HCT116 (cell line): ENCODE measurements around the gene CENPT. TPM values are rescaled to one million over a fixed set of nuclear protein-coding genes. Genes with fewer than 3 reads are reported as not detected.

ENCODE experiments used
- ATAC-seq: fragments of 200-7000 bp; cut with Tn5 transposase; 2 replicates; pipeline ENCODE4 v1.9.1; 2020; ENCODE audit warnings: mild to moderate bottlenecking, moderate library complexity
- BruUV-seq: library from RNA; stranded (reverse); fragments of 400-500 nt; replicated peaks from 2 replicates; lab custom pipeline; 2021; lab: Mats Ljungman, UMichigan
- CTCF ChIA-PET: fragments of 300-600 bp; sonication (Branson Sonifier 250); formaldehyde crosslinking; loops from one replicate; lab custom pipeline; 2021; ENCODE audit warnings: antibody characterized with exemption; lab: Charles Lee
- POLR2A ChIA-PET: fragments of 300-600, 350-600 bp; sonication (Branson Sonifier 250); formaldehyde crosslinking; loops from one replicate; lab custom pipeline; 2021; ENCODE audit warnings: antibody characterized with exemption; lab: Charles Lee
- RAD21 ChIA-PET, 2 experiments: fragments of 300-600 bp; sonication (Branson Sonifier 250); formaldehyde crosslinking; loops; one replicate each; lab custom pipeline; 2023; ENCODE audit warnings: low total read pairs in 2 of 2; ENCODE audit not compliant: uncharacterized antibody in 2 of 2, unreplicated experiment in 2 of 2, low non-redundant PET in 1 of 2; lab: Charles Lee
- DNase-seq: peaks from one replicate; pipeline ENCODE4 v3.0.0-alpha.2; 2010; ENCODE audit warnings: low read depth, low spot score
- H2AFZ ChIP-seq: fragments of 200-600 bp; shearing (Covaris generic), sonication (generic); 2 replicates; pipeline ENCODE4 v1.6.1; 2017; ENCODE audit warnings: low read depth, mixed run types, mixed read lengths, antibody characterized with exemption, low read length; ENCODE audit not compliant: poor library complexity, severe bottlenecking
- H3K27ac ChIP-seq: 2 replicates; pipeline ENCODE4 v1.5.1; 2012; ENCODE audit warnings: low read depth, low read length
- H3K27me3 ChIP-seq: fragments of 200-600 bp; sonication (generic); 2 replicates; pipeline ENCODE4 v1.6.1; 2016; ENCODE audit warnings: mixed run types, low read length, mixed read lengths; ENCODE audit not compliant: insufficient read depth
- H3K36me3 ChIP-seq, 2 experiments: fragments of 200-500 bp in 1 of 2; fragments of 200-600 bp in 1 of 2; sonication (Bioruptor generic) in 1 of 2; sonication (generic) in 1 of 2; 2 replicates each; pipeline versions ENCODE4 v1.5.1 to v1.6.1; 2014 to 2016; ENCODE audit warnings: low read length in 2 of 2, inconsistent platforms in 1 of 2, mixed read lengths in 1 of 2, mixed run types in 1 of 2; ENCODE audit not compliant: insufficient read depth in 2 of 2, control insufficient read depth in 1 of 2
- H3K4me1 ChIP-seq, 2 experiments: fragments of 200-600 bp in 1 of 2; sonication (generic) in 1 of 2; 2 replicates each; pipeline versions ENCODE4 v1.5.1 to v1.6.1; 2012 to 2017; ENCODE audit warnings: low read length in 2 of 2, inconsistent platforms in 1 of 2, mild to moderate bottlenecking in 1 of 2, mixed read lengths in 1 of 2, mixed run types in 1 of 2, moderate library complexity in 1 of 2; ENCODE audit not compliant: insufficient read depth in 2 of 2, control insufficient read depth in 1 of 2
- H3K4me2 ChIP-seq: fragments of 200-600 bp; sonication (generic); 2 replicates; pipeline ENCODE4 v1.6.1; 2017; ENCODE audit warnings: mixed run types, low read length, mixed read lengths
- H3K4me3 ChIP-seq, 2 experiments: fragments of 200-600 bp in 1 of 2; sonication (generic) in 1 of 2; replicated peaks in 1 of 2; 2 replicates each; pipeline ENCODE4 v1.5.1; 2011 to 2016; ENCODE audit warnings: low read length in 2 of 2, control low read depth in 1 of 2, low read depth in 1 of 2, mild to moderate bottlenecking in 1 of 2, mixed read lengths in 1 of 2, mixed run types in 1 of 2
- H3K79me2 ChIP-seq: fragments of 200-600 bp; sonication (generic); 2 replicates; pipeline ENCODE4 v1.6.1; 2017; ENCODE audit warnings: mild to moderate bottlenecking, mixed run types, low read length, moderate library complexity, mixed read lengths; ENCODE audit not compliant: insufficient read depth
- H3K9ac ChIP-seq: fragments of 200-600 bp; sonication (generic); 2 replicates; pipeline ENCODE4 v1.6.1; 2016; ENCODE audit warnings: low read length, mixed read lengths
- H3K9me2 ChIP-seq: fragments of 200-600 bp; sonication (generic), shearing (Covaris generic); 2 replicates; pipeline ENCODE4 v1.6.1; 2017; ENCODE audit warnings: mixed run types, mild to moderate bottlenecking, moderate library complexity; ENCODE audit not compliant: insufficient read depth
- H3K9me3 ChIP-seq, 2 experiments: fragments of 200-500 bp in 1 of 2; fragments of 200-600 bp in 1 of 2; sonication (Bioruptor generic) in 1 of 2; sonication (generic) in 1 of 2; 2 replicates each; pipeline ENCODE4 v1.6.1; 2014 to 2017; ENCODE audit warnings: low read length in 2 of 2, mixed read lengths in 2 of 2, inconsistent platforms in 1 of 2, low read depth in 1 of 2, mild to moderate bottlenecking in 1 of 2, mixed run types in 1 of 2, moderate library complexity in 1 of 2; ENCODE audit not compliant: control insufficient read depth in 1 of 2, insufficient read depth in 1 of 2
- H4K20me1 ChIP-seq: fragments of 200-600 bp; sonication (generic), shearing (Covaris generic); 2 replicates; pipeline ENCODE4 v1.6.1; 2017; ENCODE audit warnings: mixed run types, mild to moderate bottlenecking, moderate library complexity; ENCODE audit not compliant: insufficient read depth
- EGR1 ChIP-seq: IDR thresholded peaks from 2 replicates; pipeline ENCODE4 v1.6.1; 2012; ENCODE audit warnings: low read depth
- ELF1 ChIP-seq: IDR thresholded peaks from 2 replicates; pipeline ENCODE4 v1.6.1; 2012; ENCODE audit warnings: low read depth, borderline replicate concordance
- FOSL1 ChIP-seq: IDR thresholded peaks from 2 replicates; pipeline ENCODE4 v1.6.1; 2012; ENCODE audit warnings: low read depth
- JUND ChIP-seq: IDR thresholded peaks from 2 replicates; pipeline ENCODE4 v1.6.1; 2012
- POLR2A ChIP-seq: IDR thresholded peaks from 2 replicates; pipeline ENCODE4 v1.7.0; 2011; ENCODE audit warnings: borderline replicate concordance; ENCODE audit not compliant: insufficient read depth, insufficient read length; ENCODE audit errors: extremely low read depth
- RAD21 ChIP-seq: IDR thresholded peaks from 2 replicates; pipeline ENCODE4 v1.6.1; 2012; ENCODE audit warnings: low read depth, mild to moderate bottlenecking
- SIN3A ChIP-seq: IDR thresholded peaks from 2 replicates; pipeline ENCODE4 v1.6.1; 2012; ENCODE audit warnings: low read depth
- SP1 ChIP-seq: IDR thresholded peaks from 2 replicates; pipeline ENCODE4 v1.6.1; 2012; ENCODE audit warnings: low read depth
- SRF ChIP-seq: IDR thresholded peaks from 2 replicates; pipeline ENCODE4 v1.6.1; 2012; ENCODE audit warnings: low read depth
- TCF7L2 ChIP-seq: IDR thresholded peaks from 2 replicates; pipeline ENCODE4 v1.7.0; 2011; ENCODE audit warnings: borderline replicate concordance, inconsistent platforms; ENCODE audit not compliant: insufficient read depth, insufficient read length; ENCODE audit errors: extremely low read depth
- YY1 ChIP-seq: IDR thresholded peaks from 2 replicates; pipeline ENCODE4 v1.6.1; 2011; ENCODE audit warnings: low read length, low read depth, moderate library complexity, mild to moderate bottlenecking; ENCODE audit not compliant: insufficient replicate concordance; ENCODE audit errors: extremely low read depth
- ZFX ChIP-seq: fragments of 450-650 bp; IDR thresholded peaks from 2 replicates; pipeline ENCODE4 v1.6.1; 2017
- ZNF274 ChIP-seq: fragments of 200-500 bp; sonication (Bioruptor generic); IDR thresholded peaks from 2 replicates; pipeline ENCODE4 v1.6.1; 2014; ENCODE audit warnings: mild to moderate bottlenecking, low read depth, low read length, inconsistent platforms
- intact Hi-C: fragments of 100-400 bp; cut with micrococcal nuclease; formaldehyde crosslinking; loops from 2 replicates; pipeline ENCODE4 v1.10.0; 2022
- total RNA-seq: library from RNA; stranded (reverse); gene quantifications from one replicate; pipeline ENCODE4 v1.2.1, GENCODE V29; 2021; ENCODE audit not compliant: unreplicated experiment
- TF ChIP-seq, protein P1 (sequence below), 3 experiments: fragments of 200-600 bp in 1 of 3; sonication (generic) in 1 of 3; IDR thresholded peaks in 2 of 3; conservative IDR thresholded peaks in 1 of 3; 2 replicates each; pipeline ENCODE4 v1.5.1; 2012 to 2017; ENCODE audit warnings: low read depth in 2 of 3, low read length in 2 of 3, antibody characterized with exemption in 1 of 3, borderline replicate concordance in 1 of 3, control low read depth in 1 of 3, mild to moderate bottlenecking in 1 of 3, mixed read lengths in 1 of 3, mixed run types in 1 of 3, moderate library complexity in 1 of 3; ENCODE audit not compliant: insufficient read depth in 1 of 3
- TF ChIP-seq, protein P2 (sequence below): IDR thresholded peaks from 2 replicates; pipeline ENCODE4 v1.6.1; 2012
- TF ChIP-seq, protein P3 (sequence below): IDR thresholded peaks from 2 replicates; pipeline ENCODE4 v1.6.1; 2012; ENCODE audit warnings: low read depth

Gene CENPT
- total RNA-seq, 1 experiment from 2014 or later = 40.5 TPM

DNA sequence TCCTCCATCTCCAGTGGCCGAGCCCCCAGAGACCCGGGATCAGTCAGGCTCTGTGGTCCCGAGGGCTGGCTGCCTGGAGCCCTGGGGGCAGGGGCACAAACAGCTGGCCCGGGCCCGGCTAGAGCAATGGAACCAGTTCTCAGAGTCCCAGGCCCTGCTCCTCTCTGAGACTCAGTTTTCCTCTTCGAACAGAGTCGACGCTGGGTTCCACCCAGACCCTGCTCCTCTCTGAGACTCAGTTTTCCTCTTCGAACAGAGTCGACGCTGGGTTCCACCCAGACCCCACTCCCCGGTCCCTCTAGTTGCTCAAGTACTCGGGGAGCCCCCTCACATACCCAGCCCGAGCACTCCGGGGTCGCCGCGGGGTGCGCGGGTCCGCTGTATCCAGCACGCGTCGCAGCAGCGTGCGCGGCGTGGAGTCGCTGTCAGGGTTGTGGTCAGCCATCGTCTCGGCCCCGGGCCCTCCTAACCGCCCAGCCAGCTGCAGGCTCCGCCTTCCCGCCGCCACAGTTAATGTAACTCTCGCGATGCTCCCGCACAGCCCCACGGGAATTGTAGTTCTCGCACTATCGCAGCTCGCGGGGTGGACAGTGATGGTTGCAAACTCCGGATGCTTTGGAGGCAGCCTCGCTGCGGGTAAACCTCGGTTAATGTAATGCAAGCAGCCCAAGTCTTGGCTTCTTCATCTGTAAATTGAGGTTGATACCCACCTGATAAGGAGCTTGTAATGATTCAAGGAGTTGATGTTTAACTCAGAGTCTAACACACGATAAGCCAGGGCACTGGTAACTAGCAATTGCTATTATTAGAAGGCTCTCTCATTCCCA is 13.9 kb downstream of the CENPT start (continued):
- TF ChIP-seq, protein P1, sequence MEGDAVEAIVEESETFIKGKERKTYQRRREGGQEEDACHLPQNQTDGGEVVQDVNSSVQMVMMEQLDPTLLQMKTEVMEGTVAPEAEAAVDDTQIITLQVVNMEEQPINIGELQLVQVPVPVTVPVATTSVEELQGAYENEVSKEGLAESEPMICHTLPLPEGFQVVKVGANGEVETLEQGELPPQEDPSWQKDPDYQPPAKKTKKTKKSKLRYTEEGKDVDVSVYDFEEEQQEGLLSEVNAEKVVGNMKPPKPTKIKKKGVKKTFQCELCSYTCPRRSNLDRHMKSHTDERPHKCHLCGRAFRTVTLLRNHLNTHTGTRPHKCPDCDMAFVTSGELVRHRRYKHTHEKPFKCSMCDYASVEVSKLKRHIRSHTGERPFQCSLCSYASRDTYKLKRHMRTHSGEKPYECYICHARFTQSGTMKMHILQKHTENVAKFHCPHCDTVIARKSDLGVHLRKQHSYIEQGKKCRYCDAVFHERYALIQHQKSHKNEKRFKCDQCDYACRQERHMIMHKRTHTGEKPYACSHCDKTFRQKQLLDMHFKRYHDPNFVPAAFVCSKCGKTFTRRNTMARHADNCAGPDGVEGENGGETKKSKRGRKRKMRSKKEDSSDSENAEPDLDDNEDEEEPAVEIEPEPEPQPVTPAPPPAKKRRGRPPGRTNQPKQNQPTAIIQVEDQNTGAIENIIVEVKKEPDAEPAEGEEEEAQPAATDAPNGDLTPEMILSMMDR (IDR thresholded peaks at IDR 0.05 in 2 of 3, conservative IDR thresholded peaks at IDR 0.05 in 1 of 3; ENCODE audit: borderline replicate concordance in 1 of 3, insufficient read depth in 1 of 3, low read depth in 2 of 3, low read length in 2 of 3) = no peak
- no peak for TF ChIP-seq EGR1
- TF ChIP-seq JUND = no peak
- TF ChIP-seq, protein P2, sequence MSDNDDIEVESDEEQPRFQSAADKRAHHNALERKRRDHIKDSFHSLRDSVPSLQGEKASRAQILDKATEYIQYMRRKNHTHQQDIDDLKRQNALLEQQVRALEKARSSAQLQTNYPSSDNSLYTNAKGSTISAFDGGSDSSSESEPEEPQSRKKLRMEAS = peak; percentile 74; the same call in 1 of the 2 replicates

DNA sequence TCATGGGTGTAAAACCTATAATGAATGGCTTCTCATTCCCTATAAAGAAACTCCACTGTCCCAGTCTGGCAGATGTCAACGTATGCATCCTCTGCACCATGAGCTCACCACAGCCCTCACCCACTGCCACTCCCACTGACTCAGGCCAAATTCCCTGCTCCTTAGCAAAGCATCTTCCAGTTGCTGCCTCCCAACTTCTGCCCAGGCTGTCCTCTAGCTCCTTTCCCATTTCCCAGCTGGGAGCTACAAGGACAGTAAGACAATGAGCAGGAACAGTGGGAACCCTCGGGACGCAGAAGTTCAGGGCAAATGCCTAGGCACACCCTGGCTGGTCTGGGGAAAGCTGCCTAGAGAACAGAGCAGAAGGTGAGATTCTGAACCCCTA is 14.5 kb downstream of the CENPT start:
- ATAC-seq (peak; percentile 24), DNase-seq (no peak)
- Histone ChIP-seq H3K27me3 (no peaks in the 10 kb centered on the region), H3K27ac (peak overlapping the region; percentile 23), H3K9me3 (no peaks in the 10 kb centered on the region), H3K9me2 (no peaks in the 10 kb centered on the region), H3K4me1 (peaks cover 3 to 13% of the 10 kb centered on the region in 2 experiments; a peak in 3 of 4 replicates), H3K4me3 (peak overlapping the region; percentile 90 to 93), H3K9ac (peak overlapping the region; percentile 89), H4K20me1 (no peaks in the 10 kb centered on the region), H2AFZ (no peak overlapping the region), H3K4me2 (peak overlapping the region; percentile 99), H3K79me2 (peaks cover 11% of the 10 kb centered on the region), H3K36me3 (peaks cover 16 to 24% of the 10 kb centered on the region in 2 experiments; a peak in 3 of 4 replicates)
- ChIA-PET RAD21 (no interaction called here), POLR2A (interaction anchor here (1.0 to 1.6 kb wide), 2 partner anchors 12 to 16 kb away, joined by 3 to 7 read pairs; no protein-coding TSS in a partner anchor), CTCF (interaction anchor here (1.8 to 4.0 kb wide), 2 partner anchors 17 to 312 kb away, joined by 4 to 31 read pairs; no protein-coding TSS in a partner anchor)
- intact Hi-C loops = no loop called here
- no peak for TF ChIP-seq YY1
- no peak for TF ChIP-seq FOSL1
- no peak for TF ChIP-seq ELF1
- TF ChIP-seq, protein P3, sequence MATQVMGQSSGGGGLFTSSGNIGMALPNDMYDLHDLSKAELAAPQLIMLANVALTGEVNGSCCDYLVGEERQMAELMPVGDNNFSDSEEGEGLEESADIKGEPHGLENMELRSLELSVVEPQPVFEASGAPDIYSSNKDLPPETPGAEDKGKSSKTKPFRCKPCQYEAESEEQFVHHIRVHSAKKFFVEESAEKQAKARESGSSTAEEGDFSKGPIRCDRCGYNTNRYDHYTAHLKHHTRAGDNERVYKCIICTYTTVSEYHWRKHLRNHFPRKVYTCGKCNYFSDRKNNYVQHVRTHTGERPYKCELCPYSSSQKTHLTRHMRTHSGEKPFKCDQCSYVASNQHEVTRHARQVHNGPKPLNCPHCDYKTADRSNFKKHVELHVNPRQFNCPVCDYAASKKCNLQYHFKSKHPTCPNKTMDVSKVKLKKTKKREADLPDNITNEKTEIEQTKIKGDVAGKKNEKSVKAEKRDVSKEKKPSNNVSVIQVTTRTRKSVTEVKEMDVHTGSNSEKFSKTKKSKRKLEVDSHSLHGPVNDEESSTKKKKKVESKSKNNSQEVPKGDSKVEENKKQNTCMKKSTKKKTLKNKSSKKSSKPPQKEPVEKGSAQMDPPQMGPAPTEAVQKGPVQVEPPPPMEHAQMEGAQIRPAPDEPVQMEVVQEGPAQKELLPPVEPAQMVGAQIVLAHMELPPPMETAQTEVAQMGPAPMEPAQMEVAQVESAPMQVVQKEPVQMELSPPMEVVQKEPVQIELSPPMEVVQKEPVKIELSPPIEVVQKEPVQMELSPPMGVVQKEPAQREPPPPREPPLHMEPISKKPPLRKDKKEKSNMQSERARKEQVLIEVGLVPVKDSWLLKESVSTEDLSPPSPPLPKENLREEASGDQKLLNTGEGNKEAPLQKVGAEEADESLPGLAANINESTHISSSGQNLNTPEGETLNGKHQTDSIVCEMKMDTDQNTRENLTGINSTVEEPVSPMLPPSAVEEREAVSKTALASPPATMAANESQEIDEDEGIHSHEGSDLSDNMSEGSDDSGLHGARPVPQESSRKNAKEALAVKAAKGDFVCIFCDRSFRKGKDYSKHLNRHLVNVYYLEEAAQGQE = no peak
- TF ChIP-seq RAD21 = no peak
- no peak for TF ChIP-seq SP1
- no peak for TF ChIP-seq ZFX
- TF ChIP-seq, protein P2 = no peak
- no peak for TF ChIP-seq SIN3A
- TF ChIP-seq SRF = no peak
- TF ChIP-seq ZNF274 = no peak
- no peak for TF ChIP-seq POLR2A
- TF ChIP-seq TCF7L2 = no peak
- no TSS peak for BruUV-seq
